Urinary bladder (tissue), 4 donors: Measurements from ENCODE around the gene CSF3. TPM values are rescaled to one million over a fixed set of nuclear protein-coding genes. Genes with fewer than 3 reads are reported as not detected.

Experiments used
- DNase-seq: peaks from one replicate; pipeline ENCODE4 v3.0.0-alpha.2; 2015; ENCODE audit errors: extremely low spot score
- H3K27ac ChIP-seq: one replicate; pipeline ENCODE4 v1.5.1; 2013; ENCODE audit warnings: low read depth, mild to moderate bottlenecking, moderate library complexity
- H3K36me3 ChIP-seq: one replicate; pipeline ENCODE4 v1.6.1; 2013; ENCODE audit warnings: mild to moderate bottlenecking, moderate library complexity; ENCODE audit not compliant: insufficient read depth
- H3K4me1 ChIP-seq: one replicate; pipeline ENCODE4 v1.6.1; 2013; ENCODE audit warnings: mild to moderate bottlenecking, moderate library complexity; ENCODE audit not compliant: insufficient read depth
- H3K4me3 ChIP-seq: one replicate; pipeline ENCODE4 v1.5.1; 2013; ENCODE audit warnings: low read depth, low read length
- WGBS: extraction: QIAGEN DNeasy Blood & Tissue Kit; methylation state at CpG from one replicate; pipeline ENCODE4 v1.1.7; 2013; 5-methylcytosine and 5-hydroxymethylcytosine counted together
- polyA plus RNA-seq: library from polyadenylated mRNA; stranded (reverse); fragments of 200-250 nt; gene quantifications from one replicate; pipeline ENCODE4 v1.2.3, GENCODE V29; 2013
- total RNA-seq: library from RNA; depleted of rRNA; stranded (reverse); fragments of >200 nt; gene quantifications from one replicate; pipeline ENCODE4 v1.2.3, GENCODE V29; 2014
- donor health status: healthy with polysubstance abuse.
- donor health status: healthy.

The CSF3 gene
- total and polyA plus RNA-seq, 2 donors = 2.3 TPM; not detected in 1

GRCh38 chr17:40022961-40023541 lies 7.8 kb downstream of the CSF3 start:
- H3K27ac ChIP-seq = no peak overlapping the region
- 82% methylated on average over 19 of the region's 19 CpGs for WGBS
- H3K4me3 ChIP-seq = no peak overlapping the region
- no peak for DNase-seq
- peaks cover 3% of the 10 kb centered on the region for H3K36me3 ChIP-seq
- no peaks in the 10 kb centered on the region for H3K4me1 ChIP-seq

DNA sequence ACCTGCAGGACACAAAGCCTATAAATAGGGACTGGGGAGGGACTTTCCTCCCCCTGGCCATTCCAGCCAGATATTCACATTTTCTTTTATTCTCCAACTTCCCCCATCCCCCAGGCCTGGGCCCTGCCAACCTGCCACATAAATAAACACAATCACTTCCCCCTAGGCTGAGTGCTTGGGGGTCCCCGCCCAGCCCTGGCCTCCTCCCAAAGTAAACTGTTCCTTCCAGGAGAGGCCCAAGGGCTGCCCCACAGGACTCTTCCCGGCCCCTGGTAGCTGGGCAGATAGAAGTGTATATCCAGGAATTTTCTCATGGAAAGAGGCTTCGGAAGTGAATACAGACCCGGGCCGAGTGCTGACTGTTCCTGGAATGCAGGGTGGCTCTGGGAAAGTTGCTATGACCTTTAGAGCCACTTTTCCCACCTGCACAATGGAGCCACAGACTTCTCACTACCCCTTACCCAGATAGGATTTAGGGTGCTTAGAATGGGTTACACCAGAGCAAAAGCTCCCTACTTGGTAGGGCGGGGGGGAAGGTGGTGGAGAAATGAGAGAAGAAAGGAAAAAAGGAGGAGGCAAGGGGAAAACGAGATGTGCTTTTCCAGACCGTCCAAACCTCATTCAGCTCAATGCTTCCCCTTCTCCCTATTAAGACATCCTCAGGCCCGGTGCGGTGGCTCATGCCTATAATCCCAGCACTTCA lies 8.5 kb downstream of the CSF3 start:
- Histone ChIP-seq H3K4me3 (no peak overlapping the region), H3K4me1 (no peaks in the 10 kb centered on the region), H3K36me3 (peaks cover 4% of the 10 kb centered on the region), H3K27ac (no peak overlapping the region)
- peak; percentile 15 for DNase-seq
- WGBS = 54% methylated on average over 10 of the region's 10 CpGs

GRCh38 chr17:40024901-40025300 lies 9.7 kb downstream of the CSF3 start:
- Histone ChIP-seq H3K36me3 (peaks cover 5% of the 10 kb centered on the region), H3K4me3 (no peak overlapping the region), H3K27ac (no peak overlapping the region), H3K4me1 (no peaks in the 10 kb centered on the region)
- WGBS = 94% methylated on average over 8 of the region's 8 CpGs
- no peak for DNase-seq

DNA sequence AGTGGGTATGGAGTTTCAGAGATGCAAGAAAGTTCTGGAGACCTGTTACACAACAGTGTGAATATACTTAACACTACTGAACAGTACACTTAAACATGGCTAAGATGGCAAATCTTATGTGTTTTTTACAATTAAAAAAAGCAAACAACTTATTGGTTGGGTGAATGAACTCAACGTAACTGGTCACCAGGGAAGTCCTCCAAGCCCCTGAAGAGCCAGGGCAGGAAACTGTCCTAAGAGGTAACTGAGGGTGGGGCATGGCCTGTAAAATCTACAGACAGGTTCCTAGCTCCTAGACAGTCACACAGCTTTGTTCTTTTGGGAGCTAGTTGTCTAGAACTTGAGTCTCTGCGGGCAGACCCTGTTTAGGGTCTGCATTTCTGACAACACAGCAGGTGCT lies 10.3 kb downstream of the CSF3 start:
- H3K4me3 ChIP-seq = no peak overlapping the region
- H3K27ac ChIP-seq = no peak overlapping the region
- H3K36me3 ChIP-seq = peaks cover 2% of the 10 kb centered on the region
- 76% methylated on average over 2 of the region's 2 CpGs for WGBS
- H3K4me1 ChIP-seq = no peaks in the 10 kb centered on the region
- no peak for DNase-seq

DNA sequence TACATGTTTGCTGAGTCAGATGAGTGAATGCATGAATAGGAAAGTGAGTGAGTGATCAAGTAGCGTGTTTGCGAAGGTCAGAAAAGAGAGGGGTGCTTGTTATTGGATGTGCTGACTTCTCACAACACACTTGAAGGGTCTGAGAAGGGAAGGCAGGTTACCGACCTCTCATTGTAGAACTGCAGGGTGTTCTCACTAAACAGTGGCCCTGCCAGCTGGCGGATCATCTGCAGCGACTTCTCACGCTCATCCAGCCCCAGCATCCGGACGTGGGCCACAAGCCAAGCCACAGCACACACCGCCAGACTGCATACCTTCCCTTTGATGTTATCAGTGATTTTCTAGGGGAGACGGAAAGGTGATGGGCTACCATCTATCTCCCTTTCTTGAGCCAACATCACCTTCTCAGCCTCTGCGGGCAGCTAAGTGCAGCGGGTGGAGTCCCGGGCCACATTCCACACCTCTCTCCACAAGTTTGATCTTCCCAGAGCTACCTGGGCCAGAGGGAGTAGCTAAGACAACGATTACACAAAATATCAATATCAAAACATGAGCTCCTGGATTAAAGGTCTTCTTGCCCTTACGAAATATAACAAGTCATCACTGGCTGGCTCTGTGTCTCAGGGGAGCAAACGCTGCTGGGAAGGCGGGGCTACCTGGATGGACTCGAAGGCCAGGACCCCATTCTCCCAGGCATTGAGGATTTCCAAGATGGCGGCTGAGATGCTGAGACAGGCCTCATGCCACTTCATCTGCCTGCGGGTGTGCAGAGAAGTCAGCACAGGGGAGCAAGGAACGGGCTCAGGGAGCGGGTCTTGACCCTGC lies 11.0 kb downstream of the CSF3 start:
- Histone ChIP-seq H3K36me3 (peaks cover 4% of the 10 kb centered on the region), H3K4me3 (no peak overlapping the region), H3K27ac (no peak overlapping the region), H3K4me1 (no peaks in the 10 kb centered on the region)
- WGBS = 64% methylated on average over 22 of the region's 22 CpGs
- no peak for DNase-seq

GRCh38 chr17:40026816-40027613 lies 11.8 kb downstream of the CSF3 start:
- Histone ChIP-seq H3K36me3 (peaks cover 4% of the 10 kb centered on the region), H3K27ac (no peak overlapping the region), H3K4me3 (no peak overlapping the region), H3K4me1 (no peaks in the 10 kb centered on the region)
- 29% methylated on average over 33 of the region's 33 CpGs for WGBS
- DNase-seq = peak; percentile 43

- Histone ChIP-seq H3K4me3 (no peak overlapping the region), H3K4me1 (no peaks in the 10 kb centered on the region), H3K27ac (no peak overlapping the region), H3K36me3 (peaks cover 4% of the 10 kb centered on the region)
- 73% methylated on average over 5 of the region's 5 CpGs for WGBS
- no peak for DNase-seq
Measured at GRCh38 chr17:40027614-40028012, 12.4 kb downstream of the CSF3 start.

- no peak overlapping the region for H3K27ac ChIP-seq
- peaks cover 7% of the 10 kb centered on the region for H3K36me3 ChIP-seq
- DNase-seq = no peak
- H3K4me1 ChIP-seq = no peaks in the 10 kb centered on the region
- no peak overlapping the region for H3K4me3 ChIP-seq
- 89% methylated on average over 13 of the region's 13 CpGs for WGBS
Measured at GRCh38 chr17:40028595-40028994, 13.4 kb downstream of the CSF3 start.

- DNase-seq = no peak
- no peak overlapping the region for H3K27ac ChIP-seq
- 98% methylated on average over 11 of the region's 11 CpGs for WGBS
- H3K36me3 ChIP-seq = peaks cover 7% of the 10 kb centered on the region
- H3K4me1 ChIP-seq = no peaks in the 10 kb centered on the region
- H3K4me3 ChIP-seq = no peak overlapping the region
Measured at GRCh38 chr17:40031706-40032105, 16.5 kb downstream of the CSF3 start.

DNA sequence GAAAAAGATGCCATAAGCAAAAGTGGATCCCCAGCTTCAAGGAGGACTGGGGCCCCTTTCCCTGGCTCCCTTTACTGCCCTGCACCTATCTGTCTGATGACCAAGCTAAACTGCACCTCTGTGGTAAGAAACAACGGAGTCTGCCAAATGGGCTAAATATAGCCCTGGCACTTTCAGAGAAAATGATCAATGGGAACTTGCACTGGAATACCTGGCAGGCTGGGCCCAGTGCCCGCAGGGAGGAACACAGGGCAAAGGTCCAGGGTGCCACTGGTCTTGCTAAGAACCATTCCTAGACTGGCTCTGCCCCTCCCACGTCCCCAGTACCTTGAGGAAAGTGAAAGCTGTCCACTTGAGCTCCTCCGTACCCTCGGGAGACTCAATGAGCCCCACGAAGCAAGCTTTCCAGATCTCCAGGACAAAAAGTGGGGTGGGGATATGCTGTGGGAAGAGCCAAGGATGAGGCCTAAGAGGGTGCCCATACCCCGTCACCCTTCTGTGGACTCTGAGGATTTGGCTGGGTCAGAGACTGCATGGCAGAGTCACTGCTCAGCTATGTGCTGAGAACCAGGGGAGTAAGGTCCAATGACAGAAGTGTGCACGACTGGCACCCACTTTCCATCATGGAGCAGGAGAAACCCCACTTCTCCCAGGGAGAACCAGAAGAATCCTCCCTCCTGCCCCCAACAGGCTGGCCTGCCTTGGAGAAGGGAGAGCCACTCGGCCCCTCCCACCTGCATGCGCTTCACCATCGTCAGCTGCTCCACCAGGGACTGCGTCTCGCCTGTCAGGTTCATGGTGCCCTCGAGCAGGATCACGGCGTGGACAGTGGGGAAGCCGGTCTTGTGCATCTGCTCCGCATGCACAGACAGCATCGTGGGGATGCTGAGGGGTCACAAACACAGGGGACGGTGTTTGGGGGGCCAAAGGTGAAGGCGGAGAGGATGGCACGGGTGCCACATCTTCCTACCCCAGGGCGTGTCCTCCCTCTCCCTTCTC lies 17.4 kb downstream of the CSF3 start:
- Histone ChIP-seq H3K36me3 (peaks cover 7% of the 10 kb centered on the region), H3K4me1 (no peaks in the 10 kb centered on the region), H3K4me3 (no peak overlapping the region), H3K27ac (no peak overlapping the region)
- no peak for DNase-seq
- WGBS = 89% methylated on average over 23 of the region's 23 CpGs

DNA sequence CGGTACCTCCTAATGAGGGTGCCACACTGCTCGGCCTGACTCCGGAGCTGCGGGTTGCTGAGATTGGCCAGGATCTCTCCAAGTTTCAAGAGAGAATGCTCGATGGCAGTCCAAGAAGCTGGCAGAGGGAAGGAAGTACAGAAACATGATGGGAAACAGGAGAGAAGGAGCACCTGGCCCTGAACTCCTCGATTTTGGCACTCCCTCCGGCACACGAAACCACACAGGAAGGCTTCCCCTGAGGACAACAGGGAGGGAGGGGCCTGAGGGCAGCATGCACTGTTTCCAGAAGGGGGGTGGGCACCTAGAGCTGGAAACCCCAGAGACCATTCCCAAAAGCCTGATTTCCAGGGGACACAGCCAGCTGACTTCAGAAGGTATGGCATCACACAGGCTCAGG lies 18.1 kb downstream of the CSF3 start:
- Histone ChIP-seq H3K4me1 (no peaks in the 10 kb centered on the region), H3K36me3 (peaks cover 7% of the 10 kb centered on the region)
- 91% methylated on average over 8 of the region's 8 CpGs for WGBS

DNA sequence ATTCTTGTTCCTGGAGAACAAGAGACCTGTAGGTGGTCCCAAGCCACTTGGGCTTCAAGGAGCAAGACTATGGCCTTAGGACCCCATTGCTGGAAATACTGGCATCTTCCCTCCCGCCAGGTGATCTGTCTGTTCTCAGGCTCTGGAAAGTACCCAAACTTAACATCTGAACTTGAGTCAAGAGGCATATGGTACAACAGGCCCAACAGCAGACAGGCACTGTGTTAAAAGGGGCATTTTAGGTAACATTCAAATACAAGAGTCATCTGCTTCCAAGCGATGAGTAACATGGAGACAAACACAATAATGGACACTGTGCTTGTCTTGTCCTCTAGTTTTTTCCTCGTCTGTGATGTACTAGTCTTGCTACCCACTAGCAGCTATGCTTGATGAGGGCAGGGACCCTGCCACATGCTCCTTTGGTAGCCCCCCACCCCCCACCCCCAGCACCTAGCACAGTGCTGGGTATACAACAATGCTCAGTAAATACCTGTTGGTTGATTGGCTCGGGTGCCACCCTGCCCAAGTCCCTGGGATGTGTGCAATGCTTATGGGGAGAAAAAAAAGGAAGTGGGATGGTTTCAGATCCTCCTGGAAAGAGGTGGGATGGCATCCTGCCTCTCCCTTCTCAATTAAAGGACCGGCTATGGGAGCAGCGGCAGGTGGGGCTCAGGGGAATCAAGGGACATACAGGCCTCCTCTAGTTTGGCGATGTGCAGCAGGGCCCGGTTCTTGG lies 19.4 kb downstream of the CSF3 start:
- Histone ChIP-seq H3K27ac (no peak overlapping the region), H3K4me3 (no peak overlapping the region), H3K4me1 (no peaks in the 10 kb centered on the region), H3K36me3 (peaks cover 5% of the 10 kb centered on the region)
- DNase-seq = no peak
- WGBS = 76% methylated on average over 8 of the region's 8 CpGs

More for the DNA sequence above, 18.1 kb downstream of the CSF3 start:
- Histone ChIP-seq H3K27ac (no peak overlapping the region), H3K4me3 (no peak overlapping the region)
- DNase-seq = no peak
